WTC11 (cell line): Measurements from ENCODE around the gene GRK4. TPM values are rescaled to one million over a fixed set of nuclear protein-coding genes. Genes with fewer than 3 reads are reported as not detected.

ENCODE experiments used
- ATAC-seq: fragments of 200-7000 bp; cut with Tn5 transposase; 2 replicates; pipeline ENCODE4 v1.10.0; 2021; ENCODE audit warnings: mild to moderate bottlenecking, moderate library complexity
- CTCF ChIA-PET: fragments of 300-600 bp; sonication (Branson Sonifier 250); formaldehyde crosslinking; loops from one replicate; lab custom pipeline; 2021; ENCODE audit warnings: antibody characterized with exemption; lab: Charles Lee
- POLR2A ChIA-PET: fragments of 350-600 bp; sonication (Branson Sonifier 250); formaldehyde crosslinking; loops from one replicate; lab custom pipeline; 2021; ENCODE audit warnings: antibody characterized with exemption; lab: Charles Lee
- DNase-seq: peaks from one replicate; pipeline ENCODE4 v3.0.0; 2021; ENCODE audit warnings: low spot score
- H3K27ac Mint-ChIP-seq: 2 replicates; pipeline ENCODE4 v1.8.0; 2021; ENCODE audit warnings: mixed read lengths
- H3K27me3 Mint-ChIP-seq: 2 replicates; pipeline ENCODE4 v1.8.0; 2021; ENCODE audit warnings: low read depth, mild to moderate bottlenecking, moderate library complexity, mixed read lengths
- H3K36me3 Mint-ChIP-seq: 2 replicates; pipeline ENCODE4 v1.8.0; 2021; ENCODE audit warnings: mixed read lengths
- H3K4me1 Mint-ChIP-seq: 2 replicates; pipeline ENCODE4 v1.8.0; 2022; ENCODE audit warnings: mixed read lengths
- H3K4me3 Mint-ChIP-seq: 2 replicates; pipeline ENCODE4 v1.8.0; 2021; ENCODE audit warnings: mild to moderate bottlenecking, moderate library complexity, mixed read lengths
- H3K9me3 Mint-ChIP-seq: 2 replicates; pipeline ENCODE4 v1.8.0; 2021; ENCODE audit warnings: mixed read lengths
- ESRRA ChIP-seq: sonication (generic); formaldehyde crosslinking; IDR thresholded peaks from 2 replicates; pipeline ENCODE4 v1.8.1; 2022; ENCODE audit warnings: mild to moderate bottlenecking, missing genetic modification reagents, borderline replicate concordance
- GRHL2 ChIP-seq: fragments of 250-450 bp; sonication (Bioruptor Pico); IDR thresholded peaks from 2 replicates; pipeline ENCODE4 v1.8.0; 2022; ENCODE audit warnings: mild to moderate bottlenecking, moderate library complexity; ENCODE audit not compliant: insufficient replicate concordance, severe bottlenecking
- IRF2 ChIP-seq: sonication (generic); formaldehyde crosslinking; IDR thresholded peaks from 2 replicates; pipeline ENCODE4 v1.8.0; 2022; ENCODE audit warnings: low read depth, missing genetic modification reagents, borderline replicate concordance
- JAZF1 ChIP-seq: fragments of 250-450 bp; sonication (Bioruptor Pico); IDR thresholded peaks from 2 replicates; pipeline ENCODE4 v1.9.0; 2021; ENCODE audit warnings: moderate library complexity, mild to moderate bottlenecking, inconsistent platforms
- KAT7 ChIP-seq: sonication (generic); formaldehyde crosslinking; IDR thresholded peaks from 2 replicates; pipeline ENCODE4 v1.8.1; 2023; ENCODE audit warnings: missing genetic modification reagents, mild to moderate bottlenecking, borderline replicate concordance
- MXD4 ChIP-seq: fragments of 250-450 bp; sonication (Bioruptor Pico); IDR thresholded peaks from 2 replicates; pipeline ENCODE4 v1.8.0; 2021; ENCODE audit warnings: mild to moderate bottlenecking, moderate library complexity, borderline replicate concordance
- NFATC4 ChIP-seq: fragments of 250-450 bp; sonication (Bioruptor Pico); IDR thresholded peaks from 2 replicates; pipeline ENCODE4 v1.9.0; 2021; ENCODE audit warnings: mild to moderate bottlenecking
- NR2C2 ChIP-seq: sonication (generic); formaldehyde crosslinking; IDR thresholded peaks from 2 replicates; pipeline ENCODE4 v1.8.0; 2022; ENCODE audit warnings: mild to moderate bottlenecking, missing genetic modification reagents
- PRRX2 ChIP-seq: fragments of 250-450 bp; sonication (Bioruptor Pico); IDR thresholded peaks from 2 replicates; pipeline ENCODE4 v1.8.0; 2021; ENCODE audit warnings: mild to moderate bottlenecking
- RELA ChIP-seq: sonication (generic); formaldehyde crosslinking; IDR thresholded peaks from 2 replicates; pipeline ENCODE4 v1.8.1; 2022; ENCODE audit warnings: missing genetic modification reagents, mild to moderate bottlenecking, borderline replicate concordance
- TEAD4 ChIP-seq: sonication (generic); formaldehyde crosslinking; IDR thresholded peaks from 2 replicates; pipeline ENCODE4 v1.8.0; 2022; ENCODE audit warnings: mild to moderate bottlenecking, missing genetic modification reagents
- ZMAT4 ChIP-seq: fragments of 250-450 bp; sonication (Bioruptor Pico); IDR thresholded peaks from 2 replicates; pipeline ENCODE4 v1.9.0; 2021; ENCODE audit warnings: mild to moderate bottlenecking
- ZNF138 ChIP-seq: sonication (generic); formaldehyde crosslinking; conservative IDR thresholded peaks from 2 replicates; pipeline ENCODE4 v1.8.1; 2022; ENCODE audit warnings: mild to moderate bottlenecking, moderate library complexity, missing genetic modification reagents
- ZNF232 ChIP-seq: sonication (generic); formaldehyde crosslinking; IDR thresholded peaks from 2 replicates; pipeline ENCODE4 v1.8.0; 2022; ENCODE audit warnings: mild to moderate bottlenecking, missing genetic modification reagents
- ZNF416 ChIP-seq: fragments of 250-450 bp; sonication (Bioruptor Pico); IDR thresholded peaks from 2 replicates; pipeline ENCODE4 v1.9.0; 2021; ENCODE audit warnings: mild to moderate bottlenecking, inconsistent platforms
- total RNA-seq: library from RNA; stranded (reverse); gene quantifications from 3 replicates; pipeline ENCODE4 v1.2.3, GENCODE V29; 2021
- TF ChIP-seq, protein P1 (sequence below): fragments of 250-450 bp; sonication (Bioruptor Pico); IDR thresholded peaks from 2 replicates; pipeline ENCODE4 v1.8.0; 2021; ENCODE audit warnings: mild to moderate bottlenecking
- TF ChIP-seq, protein P2 (sequence below): fragments of 250-450 bp; sonication (Bioruptor Pico); IDR thresholded peaks from 2 replicates; pipeline ENCODE4 v1.9.0; 2021; ENCODE audit warnings: moderate library complexity, mild to moderate bottlenecking, inconsistent platforms, borderline replicate concordance
- TF ChIP-seq, protein P3 (sequence below): sonication (generic); formaldehyde crosslinking; IDR thresholded peaks from 2 replicates; pipeline ENCODE4 v1.8.0; 2023; ENCODE audit warnings: mild to moderate bottlenecking, missing genetic modification reagents
- TF ChIP-seq, protein P4 (sequence below): sonication (generic); formaldehyde crosslinking; IDR thresholded peaks from 2 replicates; pipeline ENCODE4 v1.8.1; 2022; ENCODE audit warnings: low read depth, missing genetic modification reagents, borderline replicate concordance

GRK4 gene
- total RNA-seq, 1 experiment from 2014 or later = 1.4 TPM

GRCh38 chr4:3035674-3036073 lies 72.3 kb downstream of the GRK4 start:
- Mint-ChIP-seq H3K36me3 (no peaks in the 10 kb centered on the region), H3K27ac (no peak overlapping the region), H3K9me3 (no peaks in the 10 kb centered on the region), H3K4me1 (0 out of 2 replicates have a peak, but pooled peaks cover 4% of the 10 kb centered on the region), H3K4me3 (no peak overlapping the region), H3K27me3 (no peaks in the 10 kb centered on the region; the same call in 1 of the 2 replicates)
- TF ChIP-seq PRRX2 (CRISPR knock-in tag) (no peak), KAT7 (CRISPR knock-in tag) (no peak), RELA (CRISPR knock-in tag) (no peak), TEAD4 (CRISPR knock-in tag) (no peak)
- TF ChIP-seq, protein P1, sequence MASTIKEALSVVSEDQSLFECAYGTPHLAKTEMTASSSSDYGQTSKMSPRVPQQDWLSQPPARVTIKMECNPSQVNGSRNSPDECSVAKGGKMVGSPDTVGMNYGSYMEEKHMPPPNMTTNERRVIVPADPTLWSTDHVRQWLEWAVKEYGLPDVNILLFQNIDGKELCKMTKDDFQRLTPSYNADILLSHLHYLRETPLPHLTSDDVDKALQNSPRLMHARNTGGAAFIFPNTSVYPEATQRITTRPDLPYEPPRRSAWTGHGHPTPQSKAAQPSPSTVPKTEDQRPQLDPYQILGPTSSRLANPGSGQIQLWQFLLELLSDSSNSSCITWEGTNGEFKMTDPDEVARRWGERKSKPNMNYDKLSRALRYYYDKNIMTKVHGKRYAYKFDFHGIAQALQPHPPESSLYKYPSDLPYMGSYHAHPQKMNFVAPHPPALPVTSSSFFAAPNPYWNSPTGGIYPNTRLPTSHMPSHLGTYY (CRISPR knock-in tag) = no peak
- ChIA-PET CTCF (interaction anchor here (1.0 to 2.4 kb wide), 2 partner anchors 26 to 283 kb away, joined by 3 to 5 read pairs; no protein-coding TSS in a partner anchor), POLR2A (no interaction called here)
- ATAC-seq (no peak), DNase-seq (no peak)

- no peaks in the 10 kb centered on the region for H3K36me3 Mint-ChIP-seq
- H3K9me3 Mint-ChIP-seq = no peaks in the 10 kb centered on the region
- H3K27ac Mint-ChIP-seq = no peak overlapping the region
- CTCF ChIA-PET = interaction anchor here (0.7 to 2.4 kb wide), 4 partner anchors 27 to 282 kb away, joined by 3 to 5 read pairs (median 4); no protein-coding TSS in a partner anchor
- TF ChIP-seq MXD4 = no peak
- TF ChIP-seq NR2C2 (CRISPR knock-in tag) = no peak
- TF ChIP-seq ZNF232 (CRISPR knock-in tag) = no peak
- no peak for TF ChIP-seq ESRRA (CRISPR knock-in tag)
- no peak for TF ChIP-seq ZNF138
- TF ChIP-seq, protein P2, sequence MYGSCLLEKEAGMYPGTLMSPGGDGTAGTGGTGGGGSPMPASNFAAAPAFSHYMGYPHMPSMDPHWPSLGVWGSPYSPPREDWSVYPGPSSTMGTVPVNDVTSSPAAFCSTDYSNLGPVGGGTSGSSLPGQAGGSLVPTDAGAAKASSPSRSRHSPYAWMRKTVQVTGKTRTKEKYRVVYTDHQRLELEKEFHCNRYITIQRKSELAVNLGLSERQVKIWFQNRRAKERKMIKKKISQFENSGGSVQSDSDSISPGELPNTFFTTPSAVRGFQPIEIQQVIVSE (CRISPR knock-in tag) = no peak
- TF ChIP-seq, protein P3, sequence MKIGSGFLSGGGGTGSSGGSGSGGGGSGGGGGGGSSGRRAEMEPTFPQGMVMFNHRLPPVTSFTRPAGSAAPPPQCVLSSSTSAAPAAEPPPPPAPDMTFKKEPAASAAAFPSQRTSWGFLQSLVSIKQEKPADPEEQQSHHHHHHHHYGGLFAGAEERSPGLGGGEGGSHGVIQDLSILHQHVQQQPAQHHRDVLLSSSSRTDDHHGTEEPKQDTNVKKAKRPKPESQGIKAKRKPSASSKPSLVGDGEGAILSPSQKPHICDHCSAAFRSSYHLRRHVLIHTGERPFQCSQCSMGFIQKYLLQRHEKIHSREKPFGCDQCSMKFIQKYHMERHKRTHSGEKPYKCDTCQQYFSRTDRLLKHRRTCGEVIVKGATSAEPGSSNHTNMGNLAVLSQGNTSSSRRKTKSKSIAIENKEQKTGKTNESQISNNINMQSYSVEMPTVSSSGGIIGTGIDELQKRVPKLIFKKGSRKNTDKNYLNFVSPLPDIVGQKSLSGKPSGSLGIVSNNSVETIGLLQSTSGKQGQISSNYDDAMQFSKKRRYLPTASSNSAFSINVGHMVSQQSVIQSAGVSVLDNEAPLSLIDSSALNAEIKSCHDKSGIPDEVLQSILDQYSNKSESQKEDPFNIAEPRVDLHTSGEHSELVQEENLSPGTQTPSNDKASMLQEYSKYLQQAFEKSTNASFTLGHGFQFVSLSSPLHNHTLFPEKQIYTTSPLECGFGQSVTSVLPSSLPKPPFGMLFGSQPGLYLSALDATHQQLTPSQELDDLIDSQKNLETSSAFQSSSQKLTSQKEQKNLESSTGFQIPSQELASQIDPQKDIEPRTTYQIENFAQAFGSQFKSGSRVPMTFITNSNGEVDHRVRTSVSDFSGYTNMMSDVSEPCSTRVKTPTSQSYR (CRISPR knock-in tag) = no peak
- no peak for TF ChIP-seq RELA (CRISPR knock-in tag)
- no peak for TF ChIP-seq JAZF1 (CRISPR knock-in tag)
- TF ChIP-seq NFATC4 (CRISPR knock-in tag) = no peak
- no peak for TF ChIP-seq IRF2 (CRISPR knock-in tag)
- TF ChIP-seq ZMAT4 (CRISPR knock-in tag) = no peak
- TF ChIP-seq, all 79 proteins: peak for 0
- ATAC-seq (no peak), DNase-seq (no peak)
- POLR2A ChIA-PET = no interaction called here
- Mint-ChIP-seq H3K27me3 (peaks cover 5% of the 10 kb centered on the region), H3K4me3 (no peak overlapping the region), H3K4me1 (0 out of 2 replicates have a peak, but pooled peaks cover 4% of the 10 kb centered on the region)
These were observed 73.0 kb downstream of the GRK4 start for GRCh38 chr4:3036131-3036952.

DNA sequence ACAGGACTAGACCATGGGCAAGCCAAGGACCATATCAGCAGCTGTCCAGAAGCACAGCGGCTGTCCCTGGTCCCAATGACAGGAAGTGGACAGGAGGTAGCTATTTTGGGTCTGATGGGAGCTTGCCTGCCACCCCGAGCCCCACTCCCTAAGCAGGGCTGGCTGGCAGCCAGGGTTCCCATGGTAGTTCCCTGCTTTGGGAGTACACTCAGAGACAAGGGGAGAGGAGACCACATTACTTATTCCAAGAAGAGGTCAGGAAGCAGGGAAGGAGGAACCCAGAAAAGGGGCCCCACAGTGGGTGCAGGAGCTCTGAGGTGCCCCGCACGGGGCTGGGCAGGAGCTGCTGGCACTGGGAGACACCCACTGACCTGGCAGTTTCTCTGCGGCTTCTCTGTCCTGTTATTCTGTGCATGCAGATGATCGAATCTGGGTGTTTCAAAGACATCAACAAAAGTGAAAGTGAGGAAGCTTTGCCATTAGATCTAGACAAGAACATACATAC lies 74.6 kb downstream of the GRK4 start:
- no peaks in the 10 kb centered on the region for H3K9me3 Mint-ChIP-seq
- no peak for DNase-seq
- no peaks in the 10 kb centered on the region for H3K36me3 Mint-ChIP-seq
- ChIA-PET CTCF (interaction anchor here (0.8 to 1.9 kb wide), 3 partner anchors 29 to 226 kb away, joined by 3 to 9 read pairs (median 3); no protein-coding TSS in a partner anchor), POLR2A (no interaction called here)
- no peak for ATAC-seq
- H3K27ac Mint-ChIP-seq = no peak overlapping the region
- H3K4me1 Mint-ChIP-seq = peaks cover 16% of the 10 kb centered on the region
- no peak overlapping the region for H3K4me3 Mint-ChIP-seq
- H3K27me3 Mint-ChIP-seq = peaks cover 20% of the 10 kb centered on the region
- TF ChIP-seq RELA (CRISPR knock-in tag) (no peak), GRHL2 (CRISPR knock-in tag) (no peak), ZNF416 (CRISPR knock-in tag) (no peak), ZMAT4 (CRISPR knock-in tag) (no peak), ZNF138 (no peak)
- TF ChIP-seq, protein P4, sequence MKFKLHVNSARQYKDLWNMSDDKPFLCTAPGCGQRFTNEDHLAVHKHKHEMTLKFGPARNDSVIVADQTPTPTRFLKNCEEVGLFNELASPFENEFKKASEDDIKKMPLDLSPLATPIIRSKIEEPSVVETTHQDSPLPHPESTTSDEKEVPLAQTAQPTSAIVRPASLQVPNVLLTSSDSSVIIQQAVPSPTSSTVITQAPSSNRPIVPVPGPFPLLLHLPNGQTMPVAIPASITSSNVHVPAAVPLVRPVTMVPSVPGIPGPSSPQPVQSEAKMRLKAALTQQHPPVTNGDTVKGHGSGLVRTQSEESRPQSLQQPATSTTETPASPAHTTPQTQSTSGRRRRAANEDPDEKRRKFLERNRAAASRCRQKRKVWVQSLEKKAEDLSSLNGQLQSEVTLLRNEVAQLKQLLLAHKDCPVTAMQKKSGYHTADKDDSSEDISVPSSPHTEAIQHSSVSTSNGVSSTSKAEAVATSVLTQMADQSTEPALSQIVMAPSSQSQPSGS (CRISPR knock-in tag) = no peak
